CD14-positive monocyte (primary cell): ENCODE measurements around the gene TUBAL3. TPM values are rescaled to one million over a fixed set of nuclear protein-coding genes. Genes with fewer than 3 reads are reported as not detected.

ENCODE experiments used
- DNase-seq, 3 donors: peaks; one replicate each; pipeline ENCODE4 v3.0.0-alpha.2; 2011 to 2022
- H2AFZ ChIP-seq: 2 replicates; pipeline ENCODE4 v1.6.0; 2012; ENCODE audit warnings: mild to moderate bottlenecking, low read depth, low read length, inconsistent platforms; ENCODE audit not compliant: insufficient read depth, poor library complexity, severe bottlenecking
- H3K27ac ChIP-seq, 2 donors: 1 replicate in 1 of 2; 2 replicates in 1 of 2; pipeline ENCODE4 v1.5.1; 2012 to 2013; ENCODE audit warnings: low read length in 2 of 2, control low read depth in 1 of 2, inconsistent platforms in 1 of 2, low read depth in 1 of 2, mild to moderate bottlenecking in 1 of 2
- H3K27me3 ChIP-seq, 2 donors: one replicate each; pipeline versions ENCODE4 v1.6.0 to v1.6.1; 2011 to 2013; ENCODE audit warnings: low read length in 2 of 2; ENCODE audit not compliant: control insufficient read depth in 2 of 2, insufficient read depth in 2 of 2
- H3K36me3 ChIP-seq, 2 donors: replicated peaks in 1 of 2; 1 replicate in 1 of 2; 2 replicates in 1 of 2; pipeline versions ENCODE4 v1.5.1 to v1.6.1; 2012 to 2013; ENCODE audit warnings: low read length in 2 of 2, control low read depth in 1 of 2, inconsistent platforms in 1 of 2, mild to moderate bottlenecking in 1 of 2; ENCODE audit not compliant: insufficient read depth in 2 of 2, control insufficient read depth in 1 of 2
- H3K4me1 ChIP-seq, 2 donors: 1 replicate in 1 of 2; 2 replicates in 1 of 2; pipeline versions ENCODE4 v1.5.1 to v1.6.1; 2012 to 2013; ENCODE audit warnings: low read length in 2 of 2, control low read depth in 1 of 2, inconsistent platforms in 1 of 2, mild to moderate bottlenecking in 1 of 2, moderate library complexity in 1 of 2; ENCODE audit not compliant: insufficient read depth in 2 of 2, control insufficient read depth in 1 of 2
- H3K4me2 ChIP-seq: replicated peaks from 2 replicates; pipeline ENCODE3; 2012; ENCODE audit warnings: low read length, moderate library complexity, mild to moderate bottlenecking; ENCODE audit not compliant: poor library complexity, severe bottlenecking; ENCODE audit errors: extremely low read depth
- H3K4me3 ChIP-seq, 3 experiments: fragments of 200-600 bp in 1 of 3; sonication (generic) in 1 of 3; replicated peaks in 1 of 3; 1 replicate in 2 of 3; 2 replicates in 1 of 3; pipeline ENCODE4 v1.5.1; 2011 to 2013; ENCODE audit warnings: low read length in 3 of 3, mild to moderate bottlenecking in 3 of 3, control low read depth in 2 of 3, low read depth in 2 of 3, inconsistent platforms in 1 of 3, moderate library complexity in 1 of 3
- H3K79me2 ChIP-seq: 2 replicates; pipeline ENCODE4 v1.6.0; 2012; ENCODE audit warnings: mild to moderate bottlenecking, control low read depth, inconsistent platforms, low read length, moderate library complexity; ENCODE audit not compliant: insufficient read depth
- H3K9ac ChIP-seq: 2 replicates; pipeline ENCODE4 v1.6.0; 2017; ENCODE audit warnings: low read length, mild to moderate bottlenecking; ENCODE audit not compliant: insufficient read depth, poor library complexity, severe bottlenecking
- H3K9me3 ChIP-seq, 2 donors: replicated peaks in 1 of 2; 1 replicate in 1 of 2; 2 replicates in 1 of 2; pipeline versions ENCODE4 v1.5.1 to v1.6.1; 2012 to 2013; ENCODE audit warnings: low read length in 2 of 2, control low read depth in 1 of 2; ENCODE audit not compliant: control insufficient read depth in 1 of 2, insufficient read depth in 1 of 2
- H4K20me1 ChIP-seq: 2 replicates; pipeline ENCODE4 v1.6.0; 2012; ENCODE audit warnings: mild to moderate bottlenecking, low read length, control low read depth, moderate library complexity; ENCODE audit not compliant: insufficient read depth
- H3K27ac Mint-ChIP-seq, 7 donors: one replicate each; pipeline ENCODE4 v1.8.0; 2020; ENCODE audit warnings: mild to moderate bottlenecking in 7 of 7, mixed read lengths in 7 of 7, moderate library complexity in 6 of 7, inconsistent platforms in 2 of 7
- H3K27me3 Mint-ChIP-seq, 3 donors: one replicate each; pipeline ENCODE4 v1.8.0; 2021 to 2022; ENCODE audit warnings: low read depth in 3 of 3, mild to moderate bottlenecking in 3 of 3, mixed read lengths in 3 of 3, moderate library complexity in 3 of 3, inconsistent platforms in 1 of 3
- H3K36me3 Mint-ChIP-seq, 2 donors: one replicate each; pipeline ENCODE4 v1.8.0; 2020; ENCODE audit warnings: mixed read lengths in 2 of 2, inconsistent platforms in 1 of 2, mild to moderate bottlenecking in 1 of 2
- H3K4me1 Mint-ChIP-seq: one replicate; pipeline ENCODE4 v1.8.0; 2020; ENCODE audit warnings: mild to moderate bottlenecking, mixed read lengths
- H3K4me3 Mint-ChIP-seq, 2 donors: one replicate each; pipeline ENCODE4 v1.8.0; 2020; ENCODE audit warnings: mild to moderate bottlenecking in 2 of 2, mixed read lengths in 2 of 2, moderate library complexity in 1 of 2
- H3K9me3 Mint-ChIP-seq, 7 donors: one replicate each; pipeline ENCODE4 v1.8.0; 2020 to 2022; ENCODE audit warnings: mixed read lengths in 7 of 7, mild to moderate bottlenecking in 6 of 7, moderate library complexity in 6 of 7, inconsistent platforms in 2 of 7
- CTCF ChIP-seq: fragments of 200-600 bp; IDR thresholded peaks from one replicate; pipeline ENCODE4 v1.8.0; 2022; ENCODE audit warnings: antibody characterized with exemption, mild to moderate bottlenecking
- WGBS: methylation state at CpG from one replicate; pipeline ENCODE4 v1.1.5; 2013; ENCODE audit warnings: missing lambda C conversion rate; ENCODE audit not compliant: insufficient coverage; 5-methylcytosine and 5-hydroxymethylcytosine counted together
- intact Hi-C, 2 donors: fragments of 100-400 bp; cut with micrococcal nuclease; formaldehyde crosslinking; loops; one replicate each; pipeline versions ENCODE4 v1.15.0 to v1.15.1; 2023
- polyA plus RNA-seq, 3 donors: library from polyadenylated mRNA; depleted of rRNA in 1 of 3; unstranded in 2 of 3; stranded (reverse) in 1 of 3; fragments of 300-500 nt in 2 of 3; fragments of >200 nt in 1 of 3; fragmentation: Illumina TruSeq in 2 of 3; gene quantifications; 1 replicate in 2 of 3; 2 replicates in 1 of 3; pipeline ENCODE4 v1.2.3, GENCODE V29; 2012 to 2021

The TUBAL3 gene
- polyA plus RNA-seq, 3 donors, result not detected

- no peak overlapping the region for H3K4me3 ChIP-seq
- no CpG with 5 or more reads among the region's 1 CpG for WGBS
- Mint-ChIP-seq H3K9me3 (peaks cover 0 to 10% (median 5%) of the 10 kb centered on the region in 7 donors), H3K27ac (no peak overlapping the region), H3K4me1 (no peaks in the 10 kb centered on the region), H3K4me3 (no peak overlapping the region), H3K27me3 (peaks cover 0 to 4% (median 2%) of the 10 kb centered on the region in 3 donors), H3K36me3 (no peaks in the 10 kb centered on the region)
- TF ChIP-seq CTCF, result no peak
- H3K9ac ChIP-seq, result no peak overlapping the region
- DNase-seq, result no peak
- H3K4me1 ChIP-seq, result peaks cover under 1 to 1% of the 10 kb centered on the region in 2 donors
- intact Hi-C loops, result no loop called here
- no peaks in the 10 kb centered on the region for H3K27me3 ChIP-seq
- no peak overlapping the region for H2AFZ ChIP-seq
- H3K36me3 ChIP-seq, result no peaks in the 10 kb centered on the region
- no peak overlapping the region for H3K4me2 ChIP-seq
- no peak overlapping the region for H3K27ac ChIP-seq
- no peaks in the 10 kb centered on the region for H4K20me1 ChIP-seq
- peaks cover 0 to 4% of the 10 kb centered on the region in 2 donors for H3K9me3 ChIP-seq
- H3K79me2 ChIP-seq, result no peaks in the 10 kb centered on the region
Observed at GRCh38 chr10:5406918-5407317, 2.3 kb upstream of the TUBAL3 start.

GRCh38 chr10:5402798-5403197 lies 1.8 kb downstream of the TUBAL3 start:
- H3K36me3 ChIP-seq, result no peaks in the 10 kb centered on the region
- H3K9ac ChIP-seq, result no peak overlapping the region
- H2AFZ ChIP-seq, result no peak overlapping the region
- H3K4me1 ChIP-seq, result no peaks in the 10 kb centered on the region
- no peaks in the 10 kb centered on the region for H3K36me3 Mint-ChIP-seq
- no peaks in the 10 kb centered on the region for H4K20me1 ChIP-seq
- TF ChIP-seq CTCF, result no peak
- H3K4me2 ChIP-seq, result no peak overlapping the region
- no peak for DNase-seq
- no peaks in the 10 kb centered on the region for H3K27me3 ChIP-seq
- H3K27ac Mint-ChIP-seq, result no peak overlapping the region
- H3K27ac ChIP-seq, result no peak overlapping the region
- peaks cover 0 to 5% (median 0%) of the 10 kb centered on the region in 7 donors for H3K9me3 Mint-ChIP-seq
- H3K4me3 ChIP-seq, result no peak overlapping the region
- H3K9me3 ChIP-seq, result no peaks in the 10 kb centered on the region
- no peaks in the 10 kb centered on the region for H3K4me1 Mint-ChIP-seq
- intact Hi-C loops, result no loop called here
- no peaks in the 10 kb centered on the region for H3K79me2 ChIP-seq
- 91% methylated on average over 2 of the region's 3 CpGs for WGBS
- H3K27me3 Mint-ChIP-seq, result peaks cover 0 to 2% (median 0%) of the 10 kb centered on the region in 3 donors
- H3K4me3 Mint-ChIP-seq, result no peak overlapping the region
